ENCODE results near the gene BLTP3B.

DNA sequence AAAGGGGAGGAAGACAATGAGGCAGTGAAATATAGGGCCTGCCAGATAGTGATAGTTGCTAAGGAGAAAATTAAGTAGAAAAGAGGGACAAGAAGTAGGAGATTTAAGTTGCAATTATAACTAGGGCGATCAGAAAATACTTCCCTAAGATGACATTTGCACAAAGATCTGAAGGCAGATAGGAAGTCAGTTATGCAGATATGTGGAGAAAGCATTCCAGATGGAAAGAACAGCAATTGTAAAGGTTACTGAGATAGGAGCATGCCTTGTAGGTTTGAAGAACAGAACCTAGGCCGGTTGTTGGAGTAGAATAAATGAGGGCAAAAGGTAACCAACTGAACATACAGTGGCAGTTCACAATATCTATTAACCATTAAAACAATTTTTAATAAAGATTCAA lies 36.6 kb upstream of the BLTP3B start:
- no peak for TF ChIP-seq EP300 (IDR thresholded peaks at IDR 0.05; ENCODE audit: borderline replicate concordance in 1 of 2, low read depth in 1 of 2, low read length in 1 of 2)
- TF ChIP-seq SMC3 (IDR thresholded peaks at IDR 0.05; ENCODE audit: low read depth, low read length): no peak
- no peak for TF ChIP-seq GABPA (IDR thresholded peaks at IDR 0.05; ENCODE audit: low read depth)

Data from SK-N-SH (cell line).